Head of caudate nucleus (tissue), 42 donors: ENCODE results near the gene FBN2.
"Not testable (repeated sequence)": the region's sequence is repeated elsewhere in the genome, so short reads cannot be mapped to it uniquely, and the experiment has no call there.

Source experiments
- DNase-seq, 42 donors: peaks; one replicate each; pipeline versions ENCODE4 v3.0.0 to v3.0.0-alpha.2; 2020 to 2021; ENCODE audit warnings: mixed read lengths in 7 of 42
- intact Hi-C: fragments of 100-400 bp; cut with DNase I; formaldehyde crosslinking; loops from one replicate; pipeline ENCODE4 v1.15.0; 2022

Gene FBN2

GRCh38 chr5:128536254-128537220, 1.5 kb downstream of the FBN2 start:
- intact Hi-C loops, result no loop called here
- DNase-seq, result no peak

- no peak for DNase-seq
- intact Hi-C loops, result no loop called here
These were observed 2.8 kb downstream of the FBN2 start for GRCh38 chr5:128535251-128535650.

- no peak for DNase-seq
- intact Hi-C loops, result no loop called here
These were observed 3.3 kb downstream of the FBN2 start for GRCh38 chr5:128534726-128535125.

DNA sequence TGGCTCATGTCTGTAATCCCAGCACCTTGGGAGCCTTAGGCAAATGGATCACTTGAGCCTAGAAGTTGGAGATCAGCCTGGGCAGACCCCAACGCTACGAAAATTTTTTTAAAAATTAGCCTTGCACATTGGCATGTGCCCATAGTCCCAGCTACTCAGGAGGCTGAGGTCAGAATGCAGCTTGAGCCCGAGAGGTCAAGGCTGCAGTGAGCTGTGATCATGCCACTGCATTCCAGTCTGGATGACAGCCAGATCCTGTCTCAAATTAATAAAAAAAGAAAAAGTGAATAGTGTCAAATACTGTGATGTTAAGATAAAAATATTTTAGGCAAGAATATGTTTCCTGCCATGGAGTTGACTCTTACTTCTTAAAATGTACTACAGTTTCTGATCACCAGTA, 5.3 kb downstream of the FBN2 start:
- intact Hi-C loops, result no loop called here
- DNase-seq, result no peak

DNA sequence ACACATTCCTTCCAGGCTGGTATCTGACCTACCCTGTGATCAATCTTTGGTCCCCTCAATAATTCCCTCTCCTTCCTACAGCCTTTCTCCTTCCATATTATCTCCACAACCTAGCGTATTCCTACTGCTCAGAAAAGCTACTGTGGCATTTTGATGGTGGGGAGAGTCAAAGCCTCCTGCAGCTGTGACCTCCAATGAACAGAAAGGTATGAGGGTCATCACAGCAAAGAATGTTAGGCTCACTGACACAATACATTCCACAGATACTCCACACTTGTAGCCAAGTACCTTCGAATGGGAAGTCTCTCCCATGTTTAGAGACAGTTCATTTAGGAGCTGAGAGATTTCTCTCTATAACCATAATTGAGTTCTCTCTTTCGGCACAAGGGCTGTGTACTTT, 5.9 kb downstream of the FBN2 start:
- intact Hi-C loops, result no loop called here
- no peak for DNase-seq

GRCh38 chr5:128528637-128529255, 9.3 kb downstream of the FBN2 start:
- DNase-seq, result no peak
- intact Hi-C loops, result no loop called here

DNA sequence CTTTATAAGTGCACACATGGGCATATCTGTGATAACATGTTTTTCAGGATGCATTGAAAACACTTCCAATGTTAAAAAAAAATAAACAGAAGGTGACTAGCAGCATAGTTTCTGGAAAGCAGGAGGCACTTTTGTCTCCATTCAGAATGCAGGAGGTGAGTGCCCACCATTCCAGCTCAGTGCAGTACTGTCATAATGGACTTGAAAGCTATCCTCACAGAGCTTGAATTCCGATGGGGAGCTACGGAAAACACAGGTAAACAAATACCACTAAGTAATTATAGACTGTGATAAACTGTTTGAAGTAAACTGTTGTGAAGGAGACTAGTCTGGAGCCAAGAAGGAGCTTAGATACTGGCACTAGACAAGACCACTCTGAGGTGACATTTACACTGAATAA, 9.9 kb downstream of the FBN2 start:
- no peak for DNase-seq
- intact Hi-C loops, result no loop called here

GRCh38 chr5:128527077-128527476, 11.0 kb downstream of the FBN2 start:
- intact Hi-C loops, result no loop called here
- no peak for DNase-seq

- intact Hi-C loops, result no loop called here
- no peak for DNase-seq
These were observed 15.7 kb downstream of the FBN2 start for GRCh38 chr5:128522336-128522735.

DNA sequence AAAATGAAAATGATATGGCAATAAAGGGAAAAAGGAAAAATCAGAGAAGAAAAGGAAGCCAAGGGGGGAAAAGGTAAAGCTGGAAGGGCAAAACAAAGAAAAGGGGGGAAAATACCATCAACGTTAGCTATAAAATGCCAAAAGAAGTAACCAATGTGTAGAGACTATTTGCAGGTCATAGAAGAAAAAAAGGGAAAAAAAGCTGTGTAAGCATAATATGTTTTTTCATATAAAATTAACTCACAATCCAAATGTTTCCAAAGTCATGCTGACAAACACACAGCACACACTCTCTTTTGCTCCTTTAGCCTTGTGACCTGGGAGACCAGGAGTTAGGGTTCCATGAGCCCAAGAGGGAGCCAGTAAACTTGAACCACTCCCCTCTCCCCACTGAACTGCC, 18.2 kb downstream of the FBN2 start:
- no peak for DNase-seq
- intact Hi-C loops, result no loop called here

- intact Hi-C loops, result no loop called here
- DNase-seq, result no peak
These were observed 21.1 kb downstream of the FBN2 start for GRCh38 chr5:128516978-128517377.

GRCh38 chr5:128513806-128514205, 24.2 kb downstream of the FBN2 start:
- intact Hi-C loops, result no loop called here
- DNase-seq, result no peak

DNA sequence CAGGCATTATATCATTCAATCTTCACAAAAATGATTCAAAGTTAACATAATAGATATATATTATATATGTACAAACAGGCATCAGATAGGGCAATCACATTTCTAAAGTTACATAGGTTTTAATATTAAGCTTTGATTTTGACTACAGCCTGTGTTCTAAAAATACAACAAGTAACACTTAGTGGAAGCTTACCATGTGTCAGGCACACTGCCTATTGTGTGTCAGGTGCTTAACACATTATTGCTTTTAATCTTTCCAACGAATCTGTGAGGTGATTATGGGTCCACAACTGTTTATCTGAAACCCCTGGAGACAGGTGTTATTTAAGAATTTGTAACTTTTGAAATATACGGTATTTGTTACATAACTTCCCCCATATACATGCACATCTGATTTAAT, 25.2 kb downstream of the FBN2 start:
- intact Hi-C loops, result no loop called here
- no peak for DNase-seq

- DNase-seq, result no peak
- intact Hi-C loops, result no loop called here
These were observed 31.4 kb downstream of the FBN2 start for GRCh38 chr5:128506643-128507042.

DNA sequence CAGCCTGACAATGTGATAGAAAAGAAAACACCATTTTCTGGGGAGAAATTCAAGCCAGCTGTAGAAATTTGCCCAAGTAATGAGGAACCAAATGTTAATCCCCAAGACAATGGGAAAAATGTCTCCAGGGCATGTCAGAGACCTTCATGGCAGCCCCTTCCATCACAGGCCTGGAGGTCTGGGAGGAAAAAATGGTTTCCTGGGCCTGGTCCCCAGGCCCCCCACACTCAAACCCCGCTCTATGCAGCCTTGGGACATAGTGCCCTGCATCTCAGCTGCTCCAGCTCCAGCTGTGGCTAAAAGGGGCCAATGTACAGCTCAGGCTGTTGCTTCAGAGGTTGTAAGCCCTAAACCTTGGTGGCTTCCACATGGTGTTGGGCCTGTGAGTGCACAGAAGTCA, 34.3 kb downstream of the FBN2 start:
- intact Hi-C loops, DNase-seq: not testable (repeated sequence)

GRCh38 chr5:128498844-128499455, 39.1 kb downstream of the FBN2 start:
- intact Hi-C loops, result loop anchor here (10.0 kb wide), 1 partner anchor 284 kb away; no protein-coding TSS in a partner anchor
- DNase-seq, result peak in 6 of 42 donors; percentile 5 to 47 (median 14)

DNA sequence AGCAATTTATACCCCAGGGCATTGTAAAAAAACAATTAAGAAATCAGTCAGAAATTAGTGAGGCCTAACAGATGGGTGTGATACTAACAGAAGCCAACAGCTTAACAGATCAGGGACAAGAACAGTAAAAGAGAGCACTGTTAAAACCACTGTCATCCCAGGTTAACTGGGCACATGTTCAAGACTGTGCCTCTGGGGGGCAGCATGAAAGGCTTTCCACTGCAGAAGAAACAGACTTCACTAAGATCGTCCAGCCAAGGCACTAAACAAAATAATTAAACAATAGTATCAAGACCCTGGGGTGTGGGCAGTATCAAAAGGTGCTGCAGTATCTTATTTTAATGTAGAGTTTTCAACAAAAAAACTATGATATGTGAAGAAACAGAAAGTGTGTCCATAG, 43.5 kb downstream of the FBN2 start:
- intact Hi-C loops, result loop anchor here (10.0 kb wide), 1 partner anchor 280 kb away; no protein-coding TSS in a partner anchor
- DNase-seq, result no peak

DNA sequence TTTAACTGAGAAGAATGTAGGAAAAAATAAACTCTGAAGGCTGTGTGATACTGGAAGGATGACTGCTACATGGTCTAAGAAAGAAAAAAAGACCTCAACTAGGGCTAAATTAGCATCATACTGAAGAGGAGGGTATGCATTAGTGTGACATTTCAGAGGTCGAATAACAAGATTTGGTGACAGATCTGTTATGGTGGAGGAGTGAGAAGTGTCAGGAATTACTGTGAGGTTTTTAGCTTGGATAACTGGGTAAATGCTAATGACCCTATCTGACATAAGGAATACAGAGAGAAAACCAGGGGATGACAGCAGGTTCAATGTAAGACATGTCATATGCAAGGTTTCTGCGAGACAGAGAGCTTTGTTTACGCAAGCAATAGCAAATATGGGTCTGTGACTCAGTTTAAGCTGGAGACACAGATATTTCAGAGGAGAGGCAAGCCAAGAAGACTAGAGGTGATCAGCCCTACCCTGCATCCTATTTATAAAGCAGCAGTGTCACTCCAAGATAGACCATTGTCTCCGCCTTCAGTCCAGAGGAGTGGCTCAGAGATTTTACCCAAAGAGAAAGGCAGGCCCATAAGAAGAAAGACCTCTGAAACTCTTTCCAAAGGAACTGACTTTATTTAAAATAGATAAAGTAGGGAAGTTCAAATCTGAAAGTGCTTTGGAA, 44.3 kb downstream of the FBN2 start:
- intact Hi-C loops, result loop anchor here (10.0 kb wide), 1 partner anchor 279 kb away; no protein-coding TSS in a partner anchor
- DNase-seq, result no peak

DNA sequence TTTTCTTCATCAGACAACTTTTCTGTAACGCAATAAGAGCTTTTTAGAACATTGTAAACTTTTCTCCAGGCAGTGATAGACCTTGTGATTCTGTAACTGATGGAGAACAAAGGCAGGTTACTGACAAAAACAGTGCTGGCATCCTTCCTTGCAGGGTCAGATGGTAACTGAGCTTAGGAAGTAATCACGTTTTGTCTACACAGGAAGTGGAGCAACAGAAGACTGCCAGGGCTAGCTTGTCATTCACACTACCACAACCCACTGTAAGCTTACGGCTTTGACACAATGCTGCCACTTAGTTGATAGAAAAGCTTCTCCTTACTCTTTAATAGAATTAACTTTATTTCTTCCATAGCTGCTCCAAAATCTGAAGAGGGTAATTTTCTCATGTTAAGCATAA, 46.8 kb downstream of the FBN2 start:
- intact Hi-C loops, result loop anchor here (10.0 kb wide), 1 partner anchor 276 kb away; no protein-coding TSS in a partner anchor
- DNase-seq, result no peak
